HG03432 (cell line): ENCODE data around the gene PTPRG.

Source experiments
- ATAC-seq: cut with Tn5 transposase; IDR thresholded peaks from one replicate; pipeline ENCODE4 v1.9.1; 2021; ENCODE audit warnings: mild to moderate bottlenecking, moderate library complexity; ENCODE audit not compliant: unreplicated experiment

Gene PTPRG

DNA sequence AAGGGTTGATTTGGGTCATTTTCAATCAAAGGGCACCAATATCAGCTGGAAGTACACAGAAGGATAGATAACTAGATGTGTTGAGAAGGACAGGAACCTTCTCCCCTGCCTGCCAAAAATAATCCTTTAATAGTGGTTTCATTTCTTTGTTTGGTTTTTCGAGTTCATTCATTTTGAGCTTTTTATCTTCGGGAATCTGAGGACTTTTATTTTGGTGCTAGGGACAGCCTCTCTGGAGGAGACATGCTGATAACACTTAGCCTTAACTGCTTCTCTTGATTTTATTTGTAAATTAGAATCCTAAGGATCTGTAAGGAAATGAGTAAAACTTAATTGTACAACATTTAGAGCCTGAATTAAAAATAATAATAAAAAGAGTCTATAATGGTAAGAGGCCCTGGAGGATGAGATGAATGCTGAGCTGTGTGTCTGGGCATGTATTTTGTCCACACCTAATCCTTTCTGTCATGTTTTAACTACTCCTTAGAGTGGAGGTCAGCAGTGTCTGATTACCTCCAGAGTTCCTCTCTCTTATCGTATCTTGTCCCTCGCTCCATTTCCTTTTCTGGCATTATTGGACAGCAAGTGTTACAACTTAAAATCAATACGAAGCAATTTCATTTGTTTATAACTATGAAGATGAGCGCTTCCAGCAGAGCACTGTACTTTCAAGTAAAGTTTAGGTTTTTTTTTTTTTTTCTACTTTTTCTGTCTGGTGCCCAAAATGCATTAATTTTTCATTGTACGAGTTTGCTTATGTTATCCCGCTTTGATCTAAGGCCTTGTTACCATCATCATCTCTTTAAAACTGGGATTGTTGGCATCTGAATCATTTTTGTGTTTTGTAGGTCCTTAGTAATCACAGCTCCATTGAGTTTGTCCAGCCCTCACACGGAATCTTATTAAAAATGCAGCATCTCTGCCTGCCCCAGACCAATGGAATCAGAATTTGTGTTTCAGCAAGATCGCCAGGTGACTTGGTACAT is 22.8 kb downstream of the PTPRG start:
- no peak for ATAC-seq

DNA sequence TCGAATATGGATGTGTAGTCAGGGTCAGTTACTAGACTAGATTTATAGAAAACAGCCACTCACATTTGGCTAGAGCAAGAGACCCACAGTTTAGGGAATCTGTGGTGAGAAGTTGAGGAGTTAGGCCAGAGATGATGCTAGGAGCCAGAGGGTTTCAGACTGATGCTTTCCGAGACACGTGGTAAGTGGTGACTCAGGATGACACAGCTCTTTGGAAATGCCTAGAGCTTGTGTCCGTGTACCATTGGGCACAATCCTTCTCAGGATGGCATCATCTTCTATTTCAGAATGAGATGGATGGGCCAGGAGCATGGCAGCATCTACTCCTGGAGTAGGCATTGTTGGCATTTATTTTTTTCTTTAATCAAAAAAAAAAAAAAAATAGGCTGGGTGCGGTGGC is 28.5 kb downstream of the PTPRG start:
- ATAC-seq: no peak

DNA sequence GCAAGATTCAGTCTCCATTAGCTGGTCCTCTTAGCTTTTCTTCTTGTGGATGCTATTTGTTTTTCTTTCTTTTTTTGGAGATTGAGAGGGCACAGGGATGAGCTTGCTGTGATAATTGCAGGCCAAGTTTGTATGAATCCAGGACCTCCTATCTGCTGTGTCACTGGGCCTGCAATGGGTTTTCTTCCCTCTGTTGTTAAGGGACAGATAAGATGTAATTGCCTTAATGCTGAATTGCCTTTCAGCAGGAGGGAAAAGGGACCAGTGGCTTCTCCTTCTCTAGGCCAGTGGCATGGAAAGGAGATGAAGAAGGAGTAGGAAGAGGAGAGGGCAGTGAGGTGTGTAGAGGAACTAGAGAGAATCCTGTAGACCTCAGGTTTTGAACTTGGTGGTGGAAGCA is 29.9 kb downstream of the PTPRG start:
- no peak for ATAC-seq

DNA sequence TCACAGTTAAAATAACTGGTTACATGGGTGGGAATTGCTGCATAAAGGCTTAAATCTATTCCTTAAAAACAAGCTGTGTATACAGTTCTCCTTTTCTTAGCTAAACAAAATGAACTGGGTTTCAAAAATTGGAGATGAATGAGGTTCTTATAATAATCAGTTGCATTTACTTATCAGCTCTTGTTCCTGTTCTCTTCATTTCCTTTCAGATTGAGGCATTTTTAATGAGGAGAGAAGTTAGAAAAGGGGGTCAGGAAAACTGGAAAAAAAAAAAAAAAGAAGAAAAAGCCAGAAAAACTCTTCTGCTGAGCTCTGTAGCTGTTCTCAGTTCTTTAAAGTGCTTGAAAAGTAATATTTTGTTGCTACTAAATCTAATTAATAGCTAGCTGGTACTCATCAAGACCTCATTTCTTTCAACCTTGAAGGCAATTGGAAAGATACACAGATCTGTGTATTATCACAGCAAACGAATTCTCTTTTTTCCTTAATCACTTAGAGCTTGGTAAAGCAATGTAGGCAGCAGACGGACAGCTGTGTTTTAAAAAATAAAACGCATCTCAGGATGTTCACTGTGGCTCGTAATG is 32.2 kb downstream of the PTPRG start:
- no peak for ATAC-seq

DNA sequence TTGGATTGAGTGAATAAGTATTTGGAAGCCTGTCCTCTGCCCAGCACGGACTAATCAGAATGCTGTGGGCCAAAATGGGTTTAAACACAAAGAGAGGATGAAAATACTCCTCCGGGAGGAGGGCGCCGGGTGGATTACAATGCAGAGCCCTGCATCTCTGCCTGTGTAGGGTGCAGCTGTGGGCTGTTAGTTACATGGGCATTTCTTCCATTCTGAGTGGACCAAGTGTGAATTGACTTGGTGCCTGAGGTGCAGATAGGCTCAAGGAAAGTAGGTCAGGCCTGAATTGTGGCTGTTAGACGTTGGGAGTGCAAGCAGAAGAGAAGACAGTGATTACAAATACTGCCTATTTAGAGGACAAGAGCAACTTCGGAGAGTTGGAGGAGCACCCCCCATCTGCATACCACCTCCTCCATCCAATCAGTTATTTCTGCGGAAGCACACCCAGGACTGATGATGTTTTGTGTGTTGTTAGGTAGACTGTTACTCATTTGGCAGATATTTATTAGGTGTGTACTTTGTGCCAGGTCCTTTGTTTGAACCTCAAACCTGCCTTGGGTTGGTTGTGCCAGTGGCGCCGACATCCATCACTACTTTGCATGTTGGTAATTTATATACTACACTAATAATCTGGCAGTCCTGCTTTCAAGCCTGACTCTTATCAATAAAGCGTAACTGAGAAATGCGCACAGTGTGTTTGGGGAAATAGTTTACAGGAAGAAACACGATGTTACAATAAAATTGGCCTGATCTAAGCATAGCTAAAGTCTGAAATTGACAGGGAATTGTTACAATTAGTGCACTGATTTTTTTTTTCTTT is 33.0 kb downstream of the PTPRG start:
- ATAC-seq: no peak

DNA sequence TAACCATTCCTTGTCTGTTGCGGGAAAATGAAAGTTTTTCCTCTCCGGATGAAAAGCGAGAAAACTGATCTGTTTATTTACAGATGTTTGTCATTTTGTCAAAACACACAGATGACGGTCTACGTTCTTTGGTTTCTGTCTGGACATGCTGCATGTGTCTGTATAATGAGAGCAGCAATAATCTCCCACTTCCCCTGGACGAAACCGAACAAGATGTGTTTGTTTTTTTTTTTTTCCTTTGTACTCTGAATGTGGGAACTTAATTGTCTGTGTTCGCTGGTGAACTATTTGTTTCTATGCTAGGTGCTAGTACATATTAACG is 33.6 kb downstream of the PTPRG start:
- ATAC-seq: no peak

DNA sequence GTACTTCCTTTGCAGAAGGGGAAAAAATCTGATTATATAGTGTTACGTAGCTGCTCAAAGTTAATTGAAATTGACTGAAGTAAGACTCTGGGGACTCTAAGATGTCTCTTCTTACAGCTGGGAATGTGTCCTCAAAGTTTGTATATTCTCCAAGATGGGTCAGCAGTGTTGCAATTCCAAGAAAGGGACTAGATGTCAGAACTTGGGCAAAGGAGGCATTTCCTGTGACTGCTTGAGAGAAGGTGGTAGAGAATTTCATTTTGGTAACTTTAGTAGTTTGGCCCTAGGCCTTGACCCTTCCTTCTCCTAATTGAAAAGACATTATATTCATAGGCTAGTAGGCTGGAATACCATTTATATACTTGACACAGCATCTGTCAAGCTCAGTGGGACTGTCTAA is 33.9 kb downstream of the PTPRG start:
- ATAC-seq: no peak

DNA sequence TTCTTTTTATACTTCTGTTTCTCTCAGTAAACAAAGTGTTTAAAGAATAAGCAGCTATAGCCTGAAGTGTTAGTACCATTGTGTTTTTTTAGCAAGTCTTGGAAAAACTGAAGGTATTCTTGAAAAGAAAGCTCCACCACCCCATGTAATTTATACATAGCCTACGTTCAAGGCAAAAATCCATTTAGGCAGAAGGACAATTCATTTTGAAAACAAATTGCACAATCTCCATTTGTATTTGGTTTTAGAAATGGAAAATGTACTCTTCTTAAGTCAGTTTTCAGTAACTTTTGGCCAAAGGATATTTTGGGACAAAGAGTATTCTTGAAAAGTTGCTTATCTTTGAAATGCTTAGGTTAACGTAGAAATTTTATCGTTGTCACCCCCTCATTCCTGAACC is 34.5 kb downstream of the PTPRG start:
- ATAC-seq: no peak

DNA sequence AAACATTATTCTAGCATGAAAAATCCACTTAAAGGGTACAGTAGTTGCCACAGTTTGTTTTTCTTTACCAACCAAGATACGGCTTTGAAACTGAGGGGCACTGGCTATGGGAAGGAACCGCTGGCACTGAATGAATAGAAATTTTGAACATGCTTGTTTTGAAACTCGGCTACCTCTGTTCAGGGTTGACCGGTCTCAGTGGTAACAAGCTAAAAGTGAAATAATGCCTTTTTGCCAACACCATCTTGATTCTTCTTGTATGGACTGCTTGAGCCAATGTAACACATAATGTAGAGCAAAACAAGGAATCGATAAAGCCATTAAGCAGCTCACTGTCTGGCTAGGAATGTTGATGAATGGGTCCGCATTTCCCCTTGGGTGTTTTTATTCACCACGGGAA is 36.5 kb downstream of the PTPRG start:
- no peak for ATAC-seq

DNA sequence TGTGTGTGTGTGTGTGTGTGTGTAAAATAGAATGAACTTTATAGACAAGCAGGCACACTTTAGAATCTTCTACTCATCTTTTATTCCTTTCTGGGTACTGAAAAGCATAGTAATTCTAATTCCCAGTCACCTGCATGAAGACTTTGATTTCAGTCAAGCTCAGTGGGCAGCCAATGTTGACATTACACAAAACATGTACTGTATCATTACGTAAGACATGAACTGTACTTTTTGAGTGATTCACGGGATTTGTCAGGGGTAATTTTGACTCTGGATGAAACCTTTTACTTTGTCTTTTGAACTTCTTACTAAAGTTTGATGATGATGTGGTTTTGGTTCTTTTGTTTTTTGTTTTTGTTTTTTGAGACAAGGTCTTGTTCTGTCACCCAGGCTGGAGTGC is 38.8 kb downstream of the PTPRG start:
- ATAC-seq: no peak

DNA sequence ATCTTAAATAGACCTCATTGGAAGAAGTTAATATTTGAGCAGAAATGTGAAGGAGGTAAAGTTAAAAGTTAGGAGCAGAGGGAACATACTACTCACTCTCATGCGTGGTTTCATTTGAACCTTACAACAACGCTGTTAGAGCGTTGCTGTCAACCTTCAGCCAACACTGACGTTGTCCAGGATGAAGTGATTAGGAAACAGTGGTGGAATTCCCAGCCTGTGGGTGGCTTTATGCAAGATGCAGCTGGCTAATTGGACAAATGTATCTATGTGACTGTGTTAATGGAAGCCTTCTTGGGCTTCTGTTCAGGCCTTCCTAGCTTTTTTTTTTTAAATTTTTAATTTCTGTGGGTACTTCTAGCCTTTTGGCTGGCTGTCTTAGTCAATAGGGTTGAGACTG is 40.5 kb downstream of the PTPRG start:
- no peak for ATAC-seq

DNA sequence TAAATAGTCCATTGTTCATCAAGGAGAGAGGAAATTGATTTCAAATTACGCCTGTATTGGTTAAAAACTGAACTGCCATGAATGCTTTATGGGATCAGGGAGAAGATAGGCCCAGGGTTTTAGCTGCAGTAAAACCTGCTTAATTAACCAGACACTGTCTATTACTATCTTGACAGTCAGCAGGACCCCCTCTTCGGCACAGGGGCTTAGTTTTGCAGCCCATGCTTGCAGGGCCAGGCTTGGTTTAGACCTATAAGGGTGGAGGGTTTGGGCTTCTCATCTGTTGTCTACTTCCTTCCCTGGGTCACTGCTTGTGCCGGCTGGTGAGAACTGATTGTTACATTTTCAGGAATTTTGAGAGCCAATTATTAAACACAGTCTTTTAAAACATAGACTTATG is 41.1 kb downstream of the PTPRG start:
- ATAC-seq: no peak

DNA sequence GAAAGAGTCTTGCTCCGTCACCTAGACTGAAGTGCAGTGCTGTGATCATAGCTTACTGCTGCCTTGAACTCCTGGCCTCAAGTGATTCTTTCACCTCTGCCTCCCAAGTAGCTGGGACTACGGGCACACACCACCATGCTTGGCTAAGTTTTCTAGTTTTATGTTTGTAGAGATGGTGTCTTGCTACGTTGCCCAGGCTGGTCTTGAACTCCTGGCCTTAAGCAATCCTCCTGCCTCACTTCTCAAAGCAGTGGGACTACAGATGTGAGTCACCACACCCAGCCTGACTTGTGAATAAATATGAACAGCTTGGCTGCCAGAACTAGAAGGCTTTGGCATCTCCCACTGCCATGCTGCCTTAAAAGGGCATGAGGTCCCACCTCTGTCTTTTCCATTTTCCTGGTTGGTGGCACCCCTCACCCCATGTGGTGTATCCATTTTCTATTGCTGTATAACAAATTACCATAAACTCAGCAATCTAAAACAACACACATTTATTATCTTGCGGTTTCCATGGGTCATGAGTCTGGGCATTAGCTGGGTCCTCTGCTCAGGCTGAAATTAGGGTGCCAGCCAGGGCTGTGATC is 44.3 kb downstream of the PTPRG start:
- no peak for ATAC-seq

DNA sequence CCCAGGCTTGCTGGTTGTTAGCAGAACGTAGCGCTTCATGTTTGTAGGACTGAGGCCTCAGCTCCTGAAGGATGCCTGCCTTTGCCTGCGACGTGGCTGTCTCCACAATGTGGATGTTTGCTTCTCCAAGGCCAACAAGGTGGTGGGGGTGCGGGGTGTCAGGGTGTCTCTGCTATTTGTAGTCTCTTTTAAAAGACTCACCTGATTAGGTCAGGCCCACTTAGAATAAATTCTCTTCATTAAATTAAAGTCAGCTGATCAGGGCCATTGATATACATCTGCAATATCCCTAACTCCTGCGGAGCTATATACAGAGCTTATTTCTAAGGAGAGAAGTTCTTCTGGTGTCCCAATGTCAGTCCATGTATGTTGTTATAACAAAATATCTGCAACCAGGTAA is 44.8 kb downstream of the PTPRG start:
- ATAC-seq: no peak

DNA sequence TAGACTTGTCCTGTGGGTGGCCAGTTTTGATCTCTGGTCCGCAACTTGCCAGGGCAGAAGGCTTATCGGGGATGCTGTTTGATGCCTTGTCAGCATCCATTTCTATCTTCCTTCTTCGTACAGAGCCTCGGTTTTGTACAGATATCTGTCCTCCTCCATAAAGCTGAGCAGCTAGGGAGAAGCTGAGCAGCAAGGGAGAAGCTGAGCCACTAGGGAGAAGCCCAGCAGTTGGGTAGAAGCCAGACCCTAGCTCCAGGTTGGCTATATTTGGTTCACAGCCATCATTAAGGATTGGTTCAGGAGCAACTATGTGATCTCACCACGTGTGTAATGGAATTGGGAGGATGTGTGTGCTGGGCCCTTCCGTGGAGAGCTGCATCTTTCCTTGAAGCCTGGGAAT is 46.7 kb downstream of the PTPRG start:
- no peak for ATAC-seq

DNA sequence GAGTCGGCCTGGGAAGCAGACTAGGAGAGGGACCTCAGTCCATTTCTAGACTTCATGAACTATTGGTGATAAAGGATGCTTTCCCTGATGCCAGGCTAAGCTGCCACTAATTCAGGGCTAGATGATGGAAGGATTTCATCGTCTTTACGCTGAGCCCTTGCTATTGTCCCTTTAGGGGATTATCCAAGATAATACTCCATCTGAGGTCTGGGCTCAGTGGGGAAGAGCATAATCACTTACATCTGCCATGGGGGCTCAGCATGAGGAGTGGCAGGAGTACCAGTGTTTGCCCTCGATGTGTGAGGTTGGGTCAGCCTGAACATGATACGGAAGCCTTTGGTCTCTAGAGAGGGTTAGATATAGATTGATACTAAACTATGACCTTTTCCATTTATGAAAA is 47.3 kb downstream of the PTPRG start:
- ATAC-seq: no peak

DNA sequence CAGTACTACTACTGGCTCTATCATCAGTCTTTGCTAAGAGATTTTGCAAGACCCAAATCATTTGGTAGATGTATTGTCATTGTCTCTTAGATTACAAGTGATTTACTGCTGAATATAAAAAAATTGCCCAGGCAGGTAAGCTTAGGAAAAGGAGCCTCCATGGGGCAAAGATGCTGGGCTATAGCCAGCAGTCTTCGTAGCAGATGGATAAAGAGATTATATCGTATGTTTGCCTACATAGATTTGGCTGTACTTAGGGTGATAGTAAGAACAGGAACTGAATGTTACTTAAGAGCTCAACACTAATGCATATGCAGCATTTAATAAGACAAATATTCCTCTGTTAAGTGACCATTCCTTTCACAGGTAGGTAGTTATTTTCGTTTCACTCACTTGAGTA is 48.9 kb downstream of the PTPRG start:
- no peak for ATAC-seq

DNA sequence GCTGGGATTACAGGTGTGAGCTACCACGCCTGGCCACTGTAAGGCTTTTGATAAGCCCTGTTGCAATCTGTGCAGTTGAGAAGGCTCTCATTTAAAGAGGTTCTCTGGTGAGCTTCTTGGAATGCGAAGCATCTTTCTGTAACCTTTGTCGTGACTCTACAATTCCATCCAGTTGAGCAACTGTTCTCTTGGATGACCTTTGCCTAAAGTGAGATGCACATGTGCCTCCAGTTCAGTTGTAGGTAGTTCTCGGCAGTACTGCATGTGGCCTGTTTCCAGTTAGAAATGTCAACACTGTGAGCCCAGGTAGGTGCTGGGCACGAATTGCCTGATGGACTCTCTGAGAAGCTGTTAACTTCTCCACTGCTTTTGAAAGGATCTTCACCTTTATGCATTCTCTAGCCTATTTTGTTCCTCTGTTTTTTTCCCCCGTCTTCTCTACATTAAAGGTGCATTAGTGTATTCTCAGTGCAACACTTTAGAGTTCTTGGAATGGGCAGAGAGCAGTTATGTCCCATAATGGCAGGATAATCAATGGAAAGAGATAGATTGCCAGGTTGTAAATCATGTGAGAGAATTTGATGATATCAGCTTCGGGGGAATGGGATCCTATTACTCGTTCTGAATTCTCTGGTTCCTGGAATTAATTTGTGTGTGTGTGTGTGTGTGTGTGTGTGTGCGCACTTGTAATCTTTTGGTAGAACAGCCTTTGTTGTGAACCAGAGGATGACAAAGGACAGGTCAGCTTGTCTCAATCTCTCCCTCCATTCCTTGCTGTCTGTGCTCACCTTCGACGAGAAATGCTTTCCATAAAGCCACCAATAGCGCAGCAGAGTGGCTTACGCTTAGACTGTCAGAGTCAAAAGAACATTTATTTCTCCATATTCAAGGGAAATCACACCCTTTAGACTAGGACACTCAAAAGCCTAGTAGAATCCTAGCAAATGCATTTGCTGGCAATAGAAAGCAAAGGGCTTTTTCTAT is 51.1 kb downstream of the PTPRG start:
- no peak for ATAC-seq

DNA sequence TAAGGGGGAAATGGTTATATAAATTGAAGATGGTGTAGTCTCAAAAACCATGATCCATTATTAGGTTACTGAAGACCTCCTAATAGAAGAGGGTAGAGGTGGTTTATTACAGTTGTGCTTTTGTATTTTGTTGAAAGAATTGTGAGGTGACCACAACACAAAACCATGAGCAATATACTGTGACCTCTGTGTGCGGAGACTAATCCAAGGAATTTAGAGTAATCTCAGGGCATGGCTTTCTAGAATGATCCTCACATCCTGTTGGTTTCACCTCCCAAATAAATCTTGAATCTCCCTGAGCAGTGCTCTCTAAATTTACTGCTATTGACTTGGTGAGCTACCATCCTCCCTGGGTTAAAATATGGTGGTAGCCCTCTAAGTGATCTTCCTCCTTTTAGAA is 52.3 kb downstream of the PTPRG start:
- ATAC-seq: no peak

DNA sequence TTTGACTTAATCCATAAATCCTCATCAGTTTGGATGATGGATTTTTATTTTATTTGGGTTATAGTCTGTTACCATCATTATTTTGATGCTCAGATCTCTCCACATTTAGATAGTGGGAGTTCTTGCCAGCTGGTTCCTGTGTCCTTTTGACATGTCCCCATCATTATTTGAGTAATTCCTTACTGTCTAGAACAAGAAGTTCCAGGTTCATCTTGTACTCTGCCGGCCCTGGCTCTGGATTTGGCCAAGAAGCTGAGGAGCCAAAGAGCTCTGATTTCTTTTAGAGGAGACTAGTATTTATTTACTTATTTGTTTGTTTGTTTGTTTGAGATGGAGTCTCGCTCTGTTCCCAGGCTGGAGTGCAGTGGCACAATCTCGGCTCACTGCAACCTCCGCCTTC is 54.3 kb downstream of the PTPRG start:
- no peak for ATAC-seq
